Measurements from ENCODE around the gene LPAR3. TPM values are rescaled to one million over a fixed set of nuclear protein-coding genes. Genes with fewer than 3 reads are reported as not detected.

The LPAR3 gene, protein sequence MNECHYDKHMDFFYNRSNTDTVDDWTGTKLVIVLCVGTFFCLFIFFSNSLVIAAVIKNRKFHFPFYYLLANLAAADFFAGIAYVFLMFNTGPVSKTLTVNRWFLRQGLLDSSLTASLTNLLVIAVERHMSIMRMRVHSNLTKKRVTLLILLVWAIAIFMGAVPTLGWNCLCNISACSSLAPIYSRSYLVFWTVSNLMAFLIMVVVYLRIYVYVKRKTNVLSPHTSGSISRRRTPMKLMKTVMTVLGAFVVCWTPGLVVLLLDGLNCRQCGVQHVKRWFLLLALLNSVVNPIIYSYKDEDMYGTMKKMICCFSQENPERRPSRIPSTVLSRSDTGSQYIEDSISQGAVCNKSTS
- 1.3 TPM in 1 of 2 replicates, not detected in the other for total RNA-seq

DNA sequence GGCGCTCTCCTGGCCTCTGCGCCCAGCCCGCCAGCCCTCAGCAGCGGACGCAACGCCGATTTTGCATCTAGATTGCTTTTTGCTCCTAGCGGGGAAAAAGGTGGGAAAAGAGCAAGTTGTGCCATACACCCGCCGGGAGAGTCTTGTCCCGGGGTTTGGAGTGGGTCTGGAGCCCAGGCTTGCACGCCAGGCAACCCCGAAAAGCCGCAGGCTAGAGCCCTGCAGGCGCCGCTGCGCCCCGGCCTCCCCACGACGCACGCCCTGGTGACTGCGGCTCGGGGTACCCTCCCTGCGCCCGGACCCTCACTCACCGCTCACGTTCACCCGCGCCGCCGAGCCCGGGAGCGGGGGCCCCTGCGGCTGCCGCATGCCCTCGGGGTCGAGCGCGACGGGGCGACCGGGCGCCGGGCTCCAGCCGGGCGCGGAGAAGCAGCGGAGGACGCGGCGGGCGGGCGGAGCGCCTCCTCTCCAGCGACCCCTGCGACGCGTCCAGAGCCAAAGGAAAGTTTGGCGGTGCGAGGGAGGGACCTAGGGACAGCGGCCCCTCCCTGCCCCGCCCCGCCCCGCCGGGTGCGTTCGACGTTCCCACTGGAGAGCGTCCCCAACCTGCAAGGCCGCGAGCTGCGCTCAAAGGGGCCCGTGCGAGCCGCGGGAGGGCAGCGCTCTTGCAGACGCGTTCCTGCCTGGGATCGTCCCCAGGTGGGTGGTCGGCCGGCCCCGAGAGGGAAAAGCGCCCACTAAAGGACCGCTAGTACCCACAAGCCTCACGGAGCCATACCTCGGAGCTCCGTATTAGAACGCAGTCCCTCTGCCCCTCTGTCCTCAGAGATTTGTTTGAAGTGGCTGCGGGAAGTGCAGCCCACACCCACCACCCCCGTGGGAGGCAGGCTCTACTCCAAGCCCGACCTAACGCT lies at the start of gene LPAR3:
Gene LPAR3, minus strand, starts transcription at position 502 of the 914 bp plus-strand sequence. CDS start 27,086 bp downstream, outside the sequence.

Other genes with a start within 250 kb of the LPAR3 start
- gene SSX2IP, start 202.7 kb downstream of the LPAR3 start, total RNA-seq: 8.4 and 12.3 TPM in 2 replicates
- gene MCOLN2, start 103.9 kb upstream of the LPAR3 start, total RNA-seq: 0.81 and 1.8 TPM in 2 replicates
- gene MCOLN3, start 155.3 kb upstream of the LPAR3 start, total RNA-seq: not detected in 2 replicates